OCI-LY3 (cell line): ENCODE measurements around the gene IDH2.

ENCODE experiments used
- H2AFZ ChIP-seq: fragments of 200-600, 300-600 bp; shearing (Covaris generic); 2 replicates; pipeline ENCODE4 v1.6.0; 2014; ENCODE audit warnings: antibody characterized with exemption, low read depth, low read length
- H3K27ac ChIP-seq: fragments of 200-600, 300-600 bp; sonication (generic); 2 replicates; pipeline ENCODE4 v1.5.1; 2014; ENCODE audit warnings: mild to moderate bottlenecking, low read length, moderate library complexity, mixed read lengths
- H3K27me3 ChIP-seq: fragments of 200-600, 300-600 bp; sonication (generic); 2 replicates; pipeline ENCODE4 v1.6.1; 2014; ENCODE audit warnings: low read depth, low read length, mixed read lengths
- H3K36me3 ChIP-seq: fragments of 200-600, 300-600 bp; sonication (generic); replicated peaks from 2 replicates; pipeline ENCODE3; 2014; ENCODE audit warnings: low read depth, low read length, mixed read lengths
- H3K4me1 ChIP-seq: fragments of 300-600, 200-600 bp; sonication (generic); 2 replicates; pipeline ENCODE4 v1.6.1; 2014; ENCODE audit warnings: low read length, mixed read lengths
- H3K4me2 ChIP-seq: fragments of 200-600, 300-600 bp; sonication (generic); 2 replicates; pipeline ENCODE4 v1.6.1; 2014; ENCODE audit warnings: low read length, mixed read lengths
- H3K4me3 ChIP-seq: fragments of 300-600, 200-600 bp; sonication (generic); 2 replicates; pipeline ENCODE4 v1.5.1; 2014; ENCODE audit warnings: antibody characterized with exemption, mild to moderate bottlenecking, low read length, moderate library complexity
- H3K79me2 ChIP-seq: fragments of 300-600, 200-600 bp; shearing (Covaris generic); 2 replicates; pipeline ENCODE4 v1.6.1; 2014; ENCODE audit warnings: mild to moderate bottlenecking, low read length, mixed read lengths
- H3K9ac ChIP-seq: fragments of 300-600, 200-600 bp; shearing (Covaris generic); 2 replicates; pipeline ENCODE4 v1.6.0; 2014; ENCODE audit warnings: mild to moderate bottlenecking, low read length, moderate library complexity
- H3K9me3 ChIP-seq: fragments of 200-600, 300-600 bp; shearing (Covaris generic); 2 replicates; pipeline ENCODE4 v1.6.1; 2014; ENCODE audit warnings: low read length, mixed read lengths; ENCODE audit not compliant: insufficient read depth
- H4K20me1 ChIP-seq: fragments of 200-600, 300-600 bp; sonication (generic); 2 replicates; pipeline ENCODE4 v1.6.1; 2016; ENCODE audit warnings: low read length, mixed read lengths; ENCODE audit not compliant: insufficient read depth
- EZH2phosphoT487 ChIP-seq: fragments of 200-600 bp; shearing (Covaris generic); IDR thresholded peaks from 2 replicates; pipeline ENCODE4 v1.6.1; 2018; ENCODE audit warnings: antibody characterized with exemption, mixed run types, low read depth
- TF ChIP-seq, protein P1 (sequence below): fragments of 200-600, 300-600 bp; sonication (generic); IDR thresholded peaks from 2 replicates; pipeline ENCODE4 v1.5.1; 2014; ENCODE audit warnings: antibody characterized with exemption, low read length, low read depth

Gene IDH2

DNA sequence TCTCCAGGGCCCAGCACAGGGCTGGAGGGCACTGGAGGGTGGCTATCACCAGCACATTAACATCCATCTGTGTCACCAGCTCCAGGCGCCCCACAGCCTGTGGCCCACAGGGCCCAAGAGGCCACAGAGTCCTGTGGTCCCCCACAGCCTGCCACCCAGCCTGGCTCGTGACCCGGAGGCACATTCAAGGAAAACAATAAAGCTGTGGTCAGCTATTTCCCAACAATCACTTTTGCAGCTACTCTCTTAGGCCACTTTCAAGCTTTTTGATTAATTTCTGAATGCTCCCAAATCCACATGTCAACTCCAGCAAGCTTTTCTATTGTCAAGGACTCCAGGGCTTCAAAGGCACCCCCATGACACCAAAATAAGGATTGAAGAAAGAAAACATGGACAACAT is 16.7 kb downstream of the IDH2 start:
- peaks cover 19% of the 10 kb centered on the region for H3K79me2 ChIP-seq
- H3K4me3 ChIP-seq, result no peak overlapping the region
- TF ChIP-seq EZH2phosphoT487, result no peak
- TF ChIP-seq, protein P1, sequence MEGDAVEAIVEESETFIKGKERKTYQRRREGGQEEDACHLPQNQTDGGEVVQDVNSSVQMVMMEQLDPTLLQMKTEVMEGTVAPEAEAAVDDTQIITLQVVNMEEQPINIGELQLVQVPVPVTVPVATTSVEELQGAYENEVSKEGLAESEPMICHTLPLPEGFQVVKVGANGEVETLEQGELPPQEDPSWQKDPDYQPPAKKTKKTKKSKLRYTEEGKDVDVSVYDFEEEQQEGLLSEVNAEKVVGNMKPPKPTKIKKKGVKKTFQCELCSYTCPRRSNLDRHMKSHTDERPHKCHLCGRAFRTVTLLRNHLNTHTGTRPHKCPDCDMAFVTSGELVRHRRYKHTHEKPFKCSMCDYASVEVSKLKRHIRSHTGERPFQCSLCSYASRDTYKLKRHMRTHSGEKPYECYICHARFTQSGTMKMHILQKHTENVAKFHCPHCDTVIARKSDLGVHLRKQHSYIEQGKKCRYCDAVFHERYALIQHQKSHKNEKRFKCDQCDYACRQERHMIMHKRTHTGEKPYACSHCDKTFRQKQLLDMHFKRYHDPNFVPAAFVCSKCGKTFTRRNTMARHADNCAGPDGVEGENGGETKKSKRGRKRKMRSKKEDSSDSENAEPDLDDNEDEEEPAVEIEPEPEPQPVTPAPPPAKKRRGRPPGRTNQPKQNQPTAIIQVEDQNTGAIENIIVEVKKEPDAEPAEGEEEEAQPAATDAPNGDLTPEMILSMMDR, result no peak
- no peak overlapping the region for H2AFZ ChIP-seq
- no peaks in the 10 kb centered on the region for H3K9me3 ChIP-seq
- H4K20me1 ChIP-seq, result peaks cover 15% of the 10 kb centered on the region
- no peaks in the 10 kb centered on the region for H3K4me1 ChIP-seq
- peaks cover 74% of the 10 kb centered on the region for H3K36me3 ChIP-seq
- H3K4me2 ChIP-seq, result no peak overlapping the region
- no peak overlapping the region for H3K27ac ChIP-seq
- no peak overlapping the region for H3K9ac ChIP-seq
- no peaks in the 10 kb centered on the region for H3K27me3 ChIP-seq

DNA sequence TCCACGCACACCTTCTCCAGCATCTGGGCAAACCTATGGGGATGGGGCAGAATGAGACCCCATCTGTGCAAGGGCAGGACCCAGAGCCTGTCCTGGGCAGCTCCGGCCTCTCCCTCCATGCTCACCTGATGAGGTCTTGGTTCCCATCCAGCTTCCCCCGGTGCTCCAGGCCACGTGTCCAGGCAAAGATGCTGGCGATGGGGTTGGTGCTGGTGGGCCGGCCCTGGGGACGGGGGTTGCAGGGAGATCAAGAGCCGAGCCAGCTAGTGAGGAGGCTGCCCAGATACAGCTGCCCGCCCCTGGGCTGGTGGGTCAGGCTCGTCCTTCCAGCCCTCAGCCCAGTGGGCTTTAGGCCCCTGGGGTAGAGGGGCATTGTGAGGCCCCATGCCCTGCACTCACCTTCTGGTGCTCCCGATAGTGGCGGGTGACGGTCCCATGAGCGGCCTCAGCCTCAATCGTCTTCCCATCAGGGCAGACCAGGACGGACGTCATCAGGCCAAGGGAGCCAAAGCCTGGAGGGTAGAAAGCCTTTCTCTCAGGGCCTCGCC is 17.3 kb downstream of the IDH2 start:
- peaks cover 10% of the 10 kb centered on the region for H4K20me1 ChIP-seq

DNA sequence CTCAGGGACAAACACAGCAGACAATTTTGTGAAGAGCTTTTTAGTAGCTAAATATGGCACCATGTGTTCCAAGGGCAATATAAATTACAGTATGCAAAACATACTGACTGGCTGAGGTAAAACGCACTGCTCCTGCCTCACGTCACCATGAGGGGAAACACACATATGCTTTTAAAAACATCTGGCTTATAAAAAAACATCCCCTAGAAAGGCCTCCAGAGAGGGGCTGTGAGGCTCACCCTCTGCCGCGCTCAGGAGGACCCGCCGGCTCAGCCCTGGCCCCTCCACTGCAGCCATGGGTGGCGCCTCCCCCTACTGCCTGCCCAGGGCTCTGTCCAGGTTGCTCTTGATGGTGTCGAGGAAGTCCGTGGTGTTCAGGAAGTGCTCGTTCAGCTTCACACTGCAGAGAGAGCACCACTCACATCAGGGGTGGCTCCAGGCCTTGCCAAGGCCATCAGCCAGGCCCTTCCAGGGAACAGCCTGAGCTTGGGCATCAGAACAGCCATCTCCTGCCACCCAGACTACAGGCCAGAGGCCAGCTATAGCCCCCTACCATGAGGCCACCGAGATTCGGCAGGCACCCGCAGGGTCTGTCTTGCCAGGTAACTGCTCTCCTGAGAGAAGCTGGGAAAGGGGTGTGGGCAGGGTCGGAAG is 18.2 kb downstream of the IDH2 start:
- H4K20me1 ChIP-seq, result 0 out of 2 replicates have a peak, but pooled peaks cover 6% of the 10 kb centered on the region
- H2AFZ ChIP-seq, result no peak overlapping the region
- peaks cover 72% of the 10 kb centered on the region for H3K36me3 ChIP-seq
- H3K9me3 ChIP-seq, result no peaks in the 10 kb centered on the region
- H3K79me2 ChIP-seq, result peaks cover 5% of the 10 kb centered on the region; the same call in 1 of the 2 replicates
- H3K27ac ChIP-seq, result peak overlapping the region; percentile 25; the same call in 1 of the 2 replicates
- no peak for TF ChIP-seq EZH2phosphoT487
- TF ChIP-seq, protein P1, result no peak
- no peaks in the 10 kb centered on the region for H3K27me3 ChIP-seq
- H3K4me2 ChIP-seq, result no peak overlapping the region
- no peak overlapping the region for H3K4me3 ChIP-seq
- no peak overlapping the region for H3K9ac ChIP-seq
- no peaks in the 10 kb centered on the region for H3K4me1 ChIP-seq

More for the DNA sequence above, 17.3 kb downstream of the IDH2 start:
- H3K4me3 ChIP-seq, result no peak overlapping the region
- no peak overlapping the region for H3K4me2 ChIP-seq
- H3K9ac ChIP-seq, result no peak overlapping the region
- no peak for TF ChIP-seq EZH2phosphoT487
- TF ChIP-seq, protein P1, result no peak
- H3K4me1 ChIP-seq, result no peaks in the 10 kb centered on the region
- H3K27ac ChIP-seq, result no peak overlapping the region
- H3K36me3 ChIP-seq, result peaks cover 74% of the 10 kb centered on the region
- no peaks in the 10 kb centered on the region for H3K27me3 ChIP-seq
- H3K9me3 ChIP-seq, result no peaks in the 10 kb centered on the region
- H2AFZ ChIP-seq, result no peak overlapping the region
- peaks cover 13% of the 10 kb centered on the region for H3K79me2 ChIP-seq

DNA sequence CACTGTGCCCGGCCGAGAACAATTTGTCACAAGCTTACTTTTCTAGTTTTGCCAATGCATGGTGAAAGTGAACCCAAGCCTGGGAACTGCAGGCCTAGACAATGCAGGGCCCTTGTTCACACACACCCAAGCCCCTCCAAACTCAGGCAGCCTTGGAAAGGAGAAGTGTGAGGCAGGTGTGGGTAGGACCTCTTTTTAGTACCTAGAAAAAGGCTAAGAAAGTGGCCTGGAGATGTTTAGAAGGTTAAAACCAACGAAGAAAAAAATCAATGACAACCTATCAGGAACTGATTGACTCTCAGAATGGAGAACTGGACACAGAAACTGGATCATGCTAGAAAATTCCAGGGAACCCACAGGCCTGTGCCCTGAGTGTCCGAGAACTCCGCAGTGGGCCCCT is 18.8 kb downstream of the IDH2 start:
- no peak overlapping the region for H3K4me3 ChIP-seq
- no peak overlapping the region for H2AFZ ChIP-seq
- H3K9me3 ChIP-seq, result no peaks in the 10 kb centered on the region
- no peak for TF ChIP-seq EZH2phosphoT487
- TF ChIP-seq, protein P1, result no peak
- no peaks in the 10 kb centered on the region for H3K27me3 ChIP-seq
- no peak overlapping the region for H3K9ac ChIP-seq
- no peaks in the 10 kb centered on the region for H3K4me1 ChIP-seq
- peaks cover 4% of the 10 kb centered on the region; the same call in 1 of the 2 replicates for H3K79me2 ChIP-seq
- 0 out of 2 replicates have a peak, but pooled peaks cover 6% of the 10 kb centered on the region for H4K20me1 ChIP-seq
- peaks cover 74% of the 10 kb centered on the region for H3K36me3 ChIP-seq
- H3K4me2 ChIP-seq, result no peak overlapping the region
- H3K27ac ChIP-seq, result peak overlapping the region; percentile 25; the same call in 1 of the 2 replicates
